Osteoblast (primary cell): ENCODE data around the gene EBPL. TPM values are rescaled to one million over a fixed set of nuclear protein-coding genes. Genes with fewer than 3 reads are reported as not detected.

Experiments used
- DNase-seq: peaks from one replicate; pipeline ENCODE4 v3.0.0; 2011; ENCODE audit warnings: low spot score, mixed read lengths; ENCODE audit not compliant: insufficient read length; ENCODE audit errors: missing footprints
- H2AFZ ChIP-seq: 2 replicates; pipeline ENCODE4 v1.6.0; 2011; ENCODE audit warnings: mild to moderate bottlenecking, low read length
- H3K27ac ChIP-seq: 2 replicates; pipeline ENCODE4 v1.5.1; 2011; ENCODE audit warnings: mild to moderate bottlenecking, low read depth, low read length, moderate library complexity
- H3K27me3 ChIP-seq: 2 replicates; pipeline ENCODE4 v1.6.0; 2012; ENCODE audit warnings: mild to moderate bottlenecking, control low read depth, inconsistent platforms, low read length, moderate library complexity; ENCODE audit not compliant: insufficient read depth
- H3K36me3 ChIP-seq: 2 replicates; pipeline ENCODE4 v1.5.1; 2011; ENCODE audit warnings: mild to moderate bottlenecking, low read length, control low read depth, moderate library complexity; ENCODE audit not compliant: insufficient read depth
- H3K4me1 ChIP-seq: 2 replicates; pipeline ENCODE4 v1.5.1; 2011; ENCODE audit warnings: mild to moderate bottlenecking, low read length, control low read depth, moderate library complexity; ENCODE audit not compliant: insufficient read depth
- H3K4me2 ChIP-seq: 2 replicates; pipeline ENCODE4 v1.6.0; 2011; ENCODE audit warnings: mild to moderate bottlenecking, low read length; ENCODE audit not compliant: insufficient read depth
- H3K4me3 ChIP-seq: fragments of 200-600 bp; sonication (generic); 3 replicates; pipeline ENCODE4 v1.5.1; 2012; ENCODE audit warnings: mild to moderate bottlenecking, low read length, inconsistent platforms; ENCODE audit not compliant: insufficient read depth
- H3K79me2 ChIP-seq: 2 replicates; pipeline ENCODE4 v1.6.0; 2012; ENCODE audit warnings: mild to moderate bottlenecking, low read length, control low read depth, inconsistent platforms; ENCODE audit not compliant: insufficient read depth
- H3K9me3 ChIP-seq: 2 replicates; pipeline ENCODE4 v1.5.1; 2011; ENCODE audit warnings: low read depth, low read length, control low read depth
- H4K20me1 ChIP-seq: 2 replicates; pipeline ENCODE4 v1.6.0; 2012; ENCODE audit warnings: mild to moderate bottlenecking, low read length, control low read depth; ENCODE audit not compliant: insufficient read depth
- total RNA-seq: library from RNA; depleted of rRNA; stranded (reverse); fragments of >200 nt; gene quantifications from 2 replicates; pipeline ENCODE4 v1.2.3, GENCODE V29; 2012
- TF ChIP-seq, protein P1 (sequence below): IDR thresholded peaks from 2 replicates; pipeline ENCODE4 v1.5.1; 2011; ENCODE audit warnings: mild to moderate bottlenecking, low read depth, low read length, moderate library complexity; ENCODE audit errors: extremely low read depth

EBPL gene
- total RNA-seq, 1 donor = 26.1 TPM

DNA sequence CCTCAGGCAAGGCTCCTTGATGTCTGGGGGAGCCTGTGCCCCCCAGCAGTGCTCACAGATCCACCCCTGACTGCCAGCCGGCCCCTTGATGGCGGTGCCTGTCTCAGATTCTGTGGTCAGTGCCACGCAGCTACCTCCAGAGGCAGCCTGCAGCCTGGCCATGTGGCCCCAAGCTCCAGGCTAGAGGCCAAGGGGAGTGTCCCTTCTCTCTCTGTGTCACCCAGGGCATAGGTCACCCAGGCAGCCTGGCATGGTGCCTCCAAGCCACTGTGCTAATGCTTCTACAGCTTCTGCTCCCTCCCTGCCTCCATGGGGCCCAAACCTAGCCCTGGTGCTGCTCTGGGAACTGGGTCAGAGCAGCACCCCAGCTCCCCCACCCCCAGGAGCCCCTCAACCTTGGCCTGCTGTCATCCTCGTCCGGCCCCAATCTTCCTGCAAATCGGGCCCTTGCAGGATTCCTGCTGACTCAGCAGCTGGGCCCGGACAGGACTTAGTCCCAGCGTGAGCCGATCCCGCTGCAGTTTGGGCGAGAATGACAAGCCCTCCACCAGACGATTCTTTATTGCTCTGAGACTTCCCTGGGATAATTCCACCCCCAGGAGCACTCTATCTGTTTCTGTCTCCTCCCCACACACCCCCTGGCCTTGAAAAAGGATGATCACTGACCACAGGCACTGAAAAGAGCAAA lies 65.8 kb downstream of the EBPL start:
- Histone ChIP-seq H2AFZ (no peak overlapping the region), H3K4me3 (no peak overlapping the region), H3K27ac (no peak overlapping the region), H3K4me2 (no peak overlapping the region), H3K9me3 (no peaks in the 10 kb centered on the region), H3K36me3 (no peaks in the 10 kb centered on the region), H4K20me1 (no peaks in the 10 kb centered on the region), H3K79me2 (no peaks in the 10 kb centered on the region), H3K4me1 (no peaks in the 10 kb centered on the region), H3K27me3 (no peaks in the 10 kb centered on the region)
- TF ChIP-seq, protein P1, sequence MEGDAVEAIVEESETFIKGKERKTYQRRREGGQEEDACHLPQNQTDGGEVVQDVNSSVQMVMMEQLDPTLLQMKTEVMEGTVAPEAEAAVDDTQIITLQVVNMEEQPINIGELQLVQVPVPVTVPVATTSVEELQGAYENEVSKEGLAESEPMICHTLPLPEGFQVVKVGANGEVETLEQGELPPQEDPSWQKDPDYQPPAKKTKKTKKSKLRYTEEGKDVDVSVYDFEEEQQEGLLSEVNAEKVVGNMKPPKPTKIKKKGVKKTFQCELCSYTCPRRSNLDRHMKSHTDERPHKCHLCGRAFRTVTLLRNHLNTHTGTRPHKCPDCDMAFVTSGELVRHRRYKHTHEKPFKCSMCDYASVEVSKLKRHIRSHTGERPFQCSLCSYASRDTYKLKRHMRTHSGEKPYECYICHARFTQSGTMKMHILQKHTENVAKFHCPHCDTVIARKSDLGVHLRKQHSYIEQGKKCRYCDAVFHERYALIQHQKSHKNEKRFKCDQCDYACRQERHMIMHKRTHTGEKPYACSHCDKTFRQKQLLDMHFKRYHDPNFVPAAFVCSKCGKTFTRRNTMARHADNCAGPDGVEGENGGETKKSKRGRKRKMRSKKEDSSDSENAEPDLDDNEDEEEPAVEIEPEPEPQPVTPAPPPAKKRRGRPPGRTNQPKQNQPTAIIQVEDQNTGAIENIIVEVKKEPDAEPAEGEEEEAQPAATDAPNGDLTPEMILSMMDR = no peak
- DNase-seq = peak; percentile 73

DNA sequence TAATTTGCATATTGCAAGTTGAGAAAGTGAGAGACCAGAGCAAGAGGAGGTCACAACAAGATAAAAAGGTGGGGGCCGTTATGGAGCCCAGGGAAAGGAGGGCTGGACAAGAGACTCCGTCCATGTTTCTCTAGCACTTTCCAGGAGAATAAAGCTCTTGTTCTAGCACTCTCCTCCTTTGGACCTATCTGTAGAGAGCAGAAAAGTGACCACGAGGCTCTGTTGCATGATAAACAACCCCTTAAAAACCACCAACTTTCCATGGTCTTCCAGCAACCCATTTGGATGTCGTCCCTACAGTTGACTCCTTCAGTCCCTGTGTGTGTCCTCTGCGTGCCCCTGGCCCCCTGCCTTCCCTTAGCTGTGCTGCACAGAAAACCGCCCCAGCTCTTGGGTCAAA lies 67.1 kb downstream of the EBPL start:
- Histone ChIP-seq H3K4me3 (no peak overlapping the region), H3K36me3 (no peaks in the 10 kb centered on the region), H3K4me2 (no peak overlapping the region), H2AFZ (no peak overlapping the region), H3K27me3 (no peaks in the 10 kb centered on the region), H3K4me1 (no peaks in the 10 kb centered on the region), H3K9me3 (no peaks in the 10 kb centered on the region), H3K79me2 (no peaks in the 10 kb centered on the region), H3K27ac (no peak overlapping the region), H4K20me1 (no peaks in the 10 kb centered on the region)
- TF ChIP-seq, protein P1 = no peak
- DNase-seq = no peak

DNA sequence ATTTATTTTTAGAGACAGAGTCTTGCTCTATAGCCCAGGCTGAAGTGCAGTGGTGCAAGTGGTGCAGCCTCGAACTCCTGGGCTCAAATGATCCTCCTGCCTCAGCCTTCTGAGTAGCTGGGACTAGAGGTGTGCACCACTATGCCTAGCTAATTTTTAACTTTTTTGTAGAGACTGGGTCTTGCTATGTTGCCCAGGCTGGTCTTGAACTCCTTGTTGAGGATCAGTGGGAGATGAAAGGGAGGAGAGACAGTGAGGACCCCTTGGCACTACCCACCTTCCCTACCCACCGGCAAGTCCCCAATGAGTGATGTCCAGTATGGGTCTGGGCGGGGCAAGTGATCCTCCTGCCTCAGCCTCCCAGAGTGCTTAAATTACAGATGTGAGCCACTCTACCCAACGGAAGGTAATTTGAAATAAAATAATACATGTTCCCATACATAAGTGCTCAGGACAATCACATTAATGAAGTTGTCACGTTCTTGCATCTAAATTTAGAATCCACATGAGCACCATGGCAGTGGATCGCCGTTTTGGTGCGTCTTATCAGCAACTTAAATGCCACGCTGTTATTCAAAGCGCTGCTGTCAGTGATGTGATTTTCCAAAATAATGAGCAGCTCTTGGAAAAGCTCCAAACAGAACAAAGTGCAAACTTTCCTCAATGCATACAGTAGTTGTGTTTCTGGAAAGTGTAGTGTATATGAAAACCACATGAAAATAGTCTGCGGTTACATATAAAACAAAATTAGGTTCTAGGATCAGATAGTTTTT lies 68.9 kb downstream of the EBPL start:
- Histone ChIP-seq H3K27ac (no peak overlapping the region), H2AFZ (no peak overlapping the region), H3K4me1 (no peaks in the 10 kb centered on the region), H3K9me3 (no peaks in the 10 kb centered on the region), H3K36me3 (no peaks in the 10 kb centered on the region), H3K4me3 (no peak overlapping the region), H4K20me1 (no peaks in the 10 kb centered on the region), H3K79me2 (no peaks in the 10 kb centered on the region), H3K4me2 (no peak overlapping the region), H3K27me3 (no peaks in the 10 kb centered on the region)
- TF ChIP-seq, protein P1 = no peak
- DNase-seq = no peak

DNA sequence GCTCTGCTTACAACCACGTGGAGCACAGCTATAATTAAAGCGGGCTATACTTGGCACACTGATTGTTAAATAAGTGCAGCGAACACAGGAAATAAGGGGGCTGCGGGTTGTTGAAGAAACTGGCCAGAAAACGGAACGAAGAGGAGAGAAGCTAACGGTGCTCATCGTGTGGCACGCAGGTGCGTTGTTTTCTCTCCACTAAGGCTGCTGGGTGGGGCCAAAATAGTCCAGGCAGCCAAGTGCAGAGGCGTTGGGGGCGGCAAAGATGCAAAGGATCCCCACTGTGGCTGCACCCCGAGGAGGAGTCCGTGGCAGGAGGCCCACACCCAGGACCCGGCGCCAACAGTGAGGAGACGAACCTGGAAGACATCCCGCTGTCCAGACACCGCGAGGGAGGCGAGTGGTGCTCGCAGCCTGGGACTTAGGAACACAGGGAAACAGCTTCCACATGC lies 71.1 kb downstream of the EBPL start:
- H3K36me3 ChIP-seq = no peaks in the 10 kb centered on the region
- H4K20me1 ChIP-seq = no peaks in the 10 kb centered on the region
- no peaks in the 10 kb centered on the region for H3K79me2 ChIP-seq
- H3K4me2 ChIP-seq = peak overlapping the region; percentile 60
- no peaks in the 10 kb centered on the region for H3K27me3 ChIP-seq
- TF ChIP-seq, protein P1 = no peak
- peak overlapping the region; percentile 72 for H2AFZ ChIP-seq
- no peak overlapping the region for H3K27ac ChIP-seq
- H3K9me3 ChIP-seq = no peaks in the 10 kb centered on the region
- no peaks in the 10 kb centered on the region for H3K4me1 ChIP-seq
- peak overlapping the region; percentile 48 for H3K4me3 ChIP-seq
- no peak for DNase-seq
